Erythroblast (primary cell): ENCODE data around the gene MRGPRD.

Experiments used
- GATA1 ChIP-seq: IDR thresholded peaks from 2 replicates; pipeline ENCODE4 v1.6.1; 2011; ENCODE audit warnings: low read depth, mild to moderate bottlenecking, control low read depth, low read length, moderate library complexity
- POLR2A ChIP-seq: IDR thresholded peaks from 2 replicates; pipeline ENCODE4 v1.6.1; 2011; ENCODE audit warnings: mild to moderate bottlenecking, low read length

DNA sequence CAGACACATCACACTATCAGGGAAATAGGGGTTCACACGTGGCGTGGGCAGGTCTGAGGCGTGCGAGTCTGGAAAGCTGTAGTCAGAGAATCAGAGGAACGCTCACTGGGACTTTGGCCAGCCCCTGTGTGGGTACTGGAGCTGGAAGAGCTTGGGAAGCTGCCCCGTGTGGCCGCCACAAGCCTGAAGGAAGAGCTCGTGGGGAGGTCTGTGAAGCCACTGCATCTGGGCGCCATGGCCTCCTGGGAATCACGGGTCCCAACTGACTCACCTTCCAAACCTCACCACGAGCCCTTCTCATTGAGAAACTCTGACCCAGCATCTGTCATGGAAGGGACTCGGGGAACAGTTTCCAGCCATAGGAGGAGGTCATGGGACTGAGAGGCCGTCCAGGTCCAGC lies 38.1 kb upstream of the MRGPRD start:
- TF ChIP-seq POLR2A: no peak
- TF ChIP-seq GATA1: no peak
